Activated CD4-positive, alpha-beta T cell treated with anti-CD3 and anti-CD28 coated beads for 24 hours (primary cell): ENCODE measurements around the gene PBX3.

Source experiments
- DNase-seq, 2 donors: peaks; one replicate each; pipeline ENCODE4 v3.0.0-alpha.2; 2020; ENCODE audit warnings: low read depth in 2 of 2

The PBX3 gene

GRCh38 chr9:125948887-125949596 is 201.9 kb downstream of the PBX3 start:
- no peak for DNase-seq

DNA sequence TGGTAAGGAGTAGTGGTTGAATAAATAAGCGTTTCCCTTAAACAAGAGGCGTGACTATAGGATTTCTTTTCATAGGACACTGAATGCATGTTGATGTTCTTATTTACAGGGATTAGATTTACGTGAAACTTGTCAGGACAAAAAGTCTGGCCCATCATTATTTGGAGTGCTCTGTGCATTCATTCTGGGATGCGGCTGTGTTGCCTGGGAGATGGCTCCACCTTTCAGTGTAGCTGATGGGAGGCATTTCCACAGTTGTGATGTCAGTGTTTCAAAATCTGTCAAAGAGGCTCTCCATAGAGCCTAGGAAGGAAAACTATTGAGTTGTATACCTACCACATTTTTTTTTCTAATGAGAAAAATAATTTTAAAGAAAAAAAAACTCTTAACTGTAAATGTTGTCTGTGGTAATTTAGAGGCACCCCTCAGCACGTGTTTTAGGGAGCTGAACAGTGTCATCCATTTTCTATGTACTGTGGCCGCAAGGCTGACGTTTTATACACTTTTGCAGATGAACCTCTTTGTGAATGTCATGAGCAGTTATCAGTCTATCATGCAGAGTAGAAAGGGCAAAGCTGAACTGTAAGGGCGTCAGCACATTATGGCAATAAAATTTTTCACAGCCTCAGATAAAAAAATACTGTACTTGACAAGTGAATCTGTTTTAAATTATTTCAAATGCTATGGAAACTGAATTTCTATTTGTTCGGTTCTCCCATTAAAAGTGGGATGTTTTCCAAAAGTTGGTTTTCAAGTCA is 202.7 kb downstream of the PBX3 start:
- DNase-seq = no peak

DNA sequence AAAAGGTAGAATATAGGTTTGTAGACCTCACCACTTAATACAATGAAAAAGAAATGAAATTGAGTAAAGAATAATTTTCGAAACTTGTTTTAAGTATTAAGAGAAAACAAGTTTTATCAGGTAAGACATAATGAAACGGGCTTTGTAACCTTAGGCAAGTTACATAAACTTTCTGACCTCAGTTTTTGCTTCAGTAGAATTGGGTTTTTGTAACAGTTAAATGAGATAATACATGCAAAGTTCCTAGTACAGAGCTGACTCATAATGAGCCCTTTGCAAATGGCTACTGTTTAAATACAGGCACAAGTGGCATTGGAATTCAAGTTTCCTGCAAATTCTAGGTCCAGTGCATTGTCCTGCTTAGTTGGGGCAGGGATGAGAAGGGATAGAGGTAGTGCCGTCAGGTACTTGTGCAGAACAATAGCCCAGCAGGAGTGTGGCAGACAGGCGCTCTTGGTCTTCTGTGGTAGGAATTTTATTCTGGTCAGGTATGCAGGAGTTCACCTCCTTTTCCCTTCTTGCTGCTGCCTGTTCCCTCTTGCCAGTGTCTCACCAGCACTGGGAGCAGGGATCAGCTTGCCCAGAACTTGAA is 203.8 kb downstream of the PBX3 start:
- no peak for DNase-seq

- no peak for DNase-seq
Observed at GRCh38 chr9:125953314-125954019, 206.3 kb downstream of the PBX3 start.

- DNase-seq = no peak
Observed at GRCh38 chr9:125956102-125956501, 208.9 kb downstream of the PBX3 start.

- no peak for DNase-seq
Observed at GRCh38 chr9:125959315-125959714, 212.1 kb downstream of the PBX3 start.

GRCh38 chr9:125959951-125960619 is 212.9 kb downstream of the PBX3 start:
- DNase-seq = no peak

DNA sequence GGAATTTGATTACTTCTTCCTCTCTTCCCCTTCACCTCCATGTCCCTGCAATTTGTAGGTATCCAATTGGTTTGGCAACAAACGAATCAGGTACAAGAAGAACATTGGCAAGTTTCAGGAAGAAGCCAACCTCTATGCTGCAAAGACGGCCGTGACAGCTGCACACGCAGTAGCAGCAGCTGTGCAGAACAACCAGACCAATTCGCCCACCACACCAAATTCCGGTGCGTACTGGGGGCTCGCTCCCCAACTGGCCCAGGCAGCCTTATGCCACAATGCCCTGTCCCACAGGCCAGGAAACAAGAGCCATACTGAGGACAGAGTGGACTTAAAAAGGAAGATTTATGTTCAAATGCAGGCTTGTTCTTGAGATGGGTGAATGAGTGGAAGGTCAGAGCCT is 213.5 kb downstream of the PBX3 start:
- no peak for DNase-seq

DNA sequence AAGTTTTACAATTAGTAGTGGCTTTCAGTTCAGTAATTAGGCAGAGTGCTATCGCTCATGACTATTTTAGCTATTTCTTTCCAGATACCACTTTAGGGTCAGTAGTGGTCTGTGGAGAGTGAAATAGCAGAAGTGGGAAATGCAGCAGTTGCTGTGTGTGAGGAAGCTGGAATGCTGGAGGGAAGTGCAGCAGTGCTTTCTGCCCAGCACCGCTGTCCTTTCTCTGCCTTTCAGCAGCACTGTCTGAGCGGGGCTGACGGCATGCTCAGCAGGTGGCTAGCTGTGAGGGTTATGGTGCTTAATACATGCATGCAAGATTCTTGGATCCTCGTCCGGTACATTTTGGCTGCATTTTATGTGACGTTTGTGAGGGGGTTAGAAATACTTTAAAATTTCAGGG is 213.9 kb downstream of the PBX3 start:
- no peak for DNase-seq

GRCh38 chr9:125963932-125964331 is 216.8 kb downstream of the PBX3 start:
- DNase-seq = no peak

- DNase-seq = no peak
Observed at GRCh38 chr9:125964702-125965225, 217.6 kb downstream of the PBX3 start.

DNA sequence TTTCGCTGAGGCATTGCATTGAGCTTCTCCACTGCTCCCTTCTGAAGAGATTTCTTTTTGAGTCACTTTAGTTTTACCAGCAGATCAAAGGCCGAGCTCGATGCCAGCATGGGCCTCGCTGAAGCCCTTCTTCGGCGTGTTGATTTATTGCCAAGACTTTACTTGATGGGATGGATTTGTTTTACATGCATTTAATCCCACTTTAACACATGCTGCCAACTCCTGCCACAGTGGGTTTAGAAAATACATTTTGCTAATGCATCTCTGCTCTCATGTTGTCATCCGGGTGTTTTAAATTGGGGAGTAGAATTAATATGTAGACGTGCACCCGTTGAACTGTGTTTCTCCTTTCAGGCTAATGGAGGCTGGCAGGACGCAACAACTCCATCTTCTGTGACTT is 218.3 kb downstream of the PBX3 start:
- DNase-seq = no peak

- DNase-seq = no peak
Observed at GRCh38 chr9:125966466-125966865, 219.3 kb downstream of the PBX3 start.

DNA sequence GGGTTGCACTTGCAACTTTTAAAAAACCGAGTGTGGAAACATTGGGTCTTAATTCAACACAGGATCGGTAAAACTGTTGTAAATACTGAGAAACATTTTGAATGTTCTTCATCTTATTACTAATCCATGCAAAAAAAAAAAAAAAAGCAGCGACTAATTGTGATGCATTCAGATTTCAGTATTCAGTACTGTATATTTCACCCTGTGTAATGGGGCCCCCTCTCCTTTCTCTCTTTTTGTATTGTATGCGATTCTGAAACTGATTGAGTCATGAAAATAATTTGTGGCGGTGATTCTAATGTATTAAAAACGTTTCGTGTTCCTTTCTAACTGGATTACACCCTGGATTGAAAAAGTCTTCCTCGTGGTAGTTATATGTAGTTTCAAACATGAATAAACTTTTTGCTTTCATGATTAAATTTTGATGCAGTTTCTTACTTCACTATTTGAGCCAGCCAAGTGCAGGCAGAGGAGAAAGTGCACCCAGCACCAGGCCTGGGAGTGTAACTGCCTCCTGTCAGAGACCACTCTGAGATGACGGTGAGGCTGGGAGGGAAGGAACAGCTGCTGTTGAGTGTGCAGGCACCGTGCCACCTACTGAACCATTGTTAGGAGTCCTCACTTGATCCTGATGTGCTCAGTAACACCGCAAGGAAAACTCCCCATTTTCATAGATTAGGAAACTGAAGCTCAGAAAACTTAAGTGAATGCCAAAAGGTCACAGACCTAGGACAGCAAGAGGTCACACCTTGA is 220.0 kb downstream of the PBX3 start:
- DNase-seq = no peak

DNA sequence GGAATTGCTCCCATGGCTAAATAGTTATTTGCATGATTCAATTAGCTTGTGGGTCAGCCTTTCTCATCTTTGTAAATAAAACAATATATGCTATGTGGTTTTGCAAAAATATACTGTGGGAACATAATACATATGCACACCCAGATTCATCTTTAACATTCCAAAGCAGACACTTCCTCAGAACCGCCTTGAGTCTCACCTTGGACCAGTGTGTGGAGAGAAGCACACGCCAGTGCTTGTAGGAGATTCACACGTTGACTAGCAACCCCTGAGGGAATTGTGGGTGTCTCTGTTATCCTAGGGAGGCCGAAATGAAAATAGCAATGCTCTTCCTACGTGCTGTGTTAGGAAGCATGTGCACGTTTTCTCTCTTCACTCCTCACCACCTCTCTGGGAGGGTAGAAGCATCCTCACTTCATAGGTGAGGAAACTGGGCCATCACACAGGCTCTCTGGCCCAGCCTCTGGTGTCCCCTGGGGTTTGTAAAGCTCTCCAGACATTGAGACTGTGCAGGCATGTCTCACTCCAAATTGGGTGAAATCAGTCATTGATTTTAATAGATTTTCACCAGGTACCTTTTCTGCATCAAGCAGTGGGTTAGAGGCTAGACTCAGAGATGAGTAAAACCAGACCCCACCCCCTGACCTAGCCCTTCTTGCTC is 221.7 kb downstream of the PBX3 start:
- no peak for DNase-seq

DNA sequence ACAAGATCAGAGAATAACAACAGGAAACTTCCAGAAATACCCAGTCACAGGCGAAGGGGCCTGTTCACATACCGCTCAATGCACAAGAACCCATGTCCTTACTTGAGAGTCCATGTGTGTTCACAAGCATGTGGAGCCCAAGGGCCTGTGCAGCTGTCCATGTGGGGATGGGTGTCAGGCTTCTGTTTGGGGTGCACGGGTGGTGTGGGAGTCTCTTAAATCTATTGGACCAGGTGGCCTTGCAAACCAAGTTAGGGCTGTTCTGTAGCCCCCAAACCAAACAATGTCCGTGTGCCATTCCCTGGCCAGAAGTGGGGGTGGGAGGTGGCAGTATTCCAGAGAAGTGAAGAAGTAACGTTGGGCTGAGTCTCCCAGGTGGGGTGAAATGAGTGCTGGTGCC is 222.3 kb downstream of the PBX3 start:
- DNase-seq = no peak

- no peak for DNase-seq
Observed at GRCh38 chr9:125969868-125970267, 222.7 kb downstream of the PBX3 start.

- DNase-seq = no peak
Observed at GRCh38 chr9:125970340-125970739, 223.2 kb downstream of the PBX3 start.

DNA sequence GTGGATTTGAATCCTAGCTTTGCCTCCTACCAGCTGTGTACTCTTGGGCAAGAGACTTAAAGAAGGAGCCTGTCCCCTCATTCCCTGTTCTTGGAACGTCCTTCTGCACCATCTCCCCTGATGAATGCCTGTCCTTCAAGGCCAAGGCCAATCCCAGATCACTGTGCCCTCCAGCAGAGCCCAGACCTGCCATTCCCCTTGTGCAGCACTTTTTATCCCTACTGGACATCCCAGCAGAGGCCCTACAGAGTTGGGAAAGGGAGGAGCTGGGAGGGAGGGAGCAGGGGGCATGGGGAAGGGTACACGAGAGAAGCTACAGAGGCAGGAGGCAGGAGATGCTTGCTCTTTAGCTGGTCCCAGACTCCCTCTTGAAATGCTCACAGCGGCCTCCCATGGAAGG is 223.9 kb downstream of the PBX3 start:
- no peak for DNase-seq

DNA sequence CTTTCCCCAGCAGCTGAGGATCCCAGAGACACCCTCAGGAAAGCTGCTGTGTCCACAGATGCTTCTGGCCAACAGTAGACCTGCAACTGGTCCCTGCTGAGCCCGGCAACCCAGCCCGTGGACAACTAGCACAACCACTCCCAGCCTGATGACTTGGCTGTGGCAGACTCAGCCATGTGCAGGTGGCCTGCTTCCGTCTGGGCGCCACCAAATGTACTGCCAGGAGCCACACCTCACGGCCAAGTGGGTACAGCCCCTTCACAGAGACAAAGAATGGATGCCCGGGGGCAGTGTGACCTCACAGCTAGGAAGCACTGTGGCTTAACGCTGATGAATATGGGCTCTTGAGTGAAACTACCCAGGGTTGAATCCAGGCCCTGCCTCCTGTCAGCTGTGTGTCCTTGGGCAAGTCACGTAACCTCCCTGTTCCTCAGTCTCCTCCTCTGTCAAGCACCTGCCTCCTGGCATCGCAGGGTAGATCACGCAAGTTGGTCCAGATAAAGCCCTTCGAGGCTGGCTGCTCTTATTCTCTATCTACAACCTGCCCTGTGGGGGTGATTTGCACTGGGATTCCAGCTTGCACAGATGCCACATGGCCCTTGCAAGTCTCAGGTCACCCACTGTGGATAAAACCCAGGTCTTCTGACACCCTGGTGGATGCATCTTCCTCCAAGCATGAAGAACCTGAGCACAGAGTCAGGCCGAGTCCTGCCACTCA is 225.0 kb downstream of the PBX3 start:
- no peak for DNase-seq
